ENCODE measurements around the gene ONECUT3. TPM values are rescaled to one million over a fixed set of nuclear protein-coding genes. Genes with fewer than 3 reads are reported as not detected.

ONECUT3 gene
- total RNA-seq, 1 donor, result not detected

DNA sequence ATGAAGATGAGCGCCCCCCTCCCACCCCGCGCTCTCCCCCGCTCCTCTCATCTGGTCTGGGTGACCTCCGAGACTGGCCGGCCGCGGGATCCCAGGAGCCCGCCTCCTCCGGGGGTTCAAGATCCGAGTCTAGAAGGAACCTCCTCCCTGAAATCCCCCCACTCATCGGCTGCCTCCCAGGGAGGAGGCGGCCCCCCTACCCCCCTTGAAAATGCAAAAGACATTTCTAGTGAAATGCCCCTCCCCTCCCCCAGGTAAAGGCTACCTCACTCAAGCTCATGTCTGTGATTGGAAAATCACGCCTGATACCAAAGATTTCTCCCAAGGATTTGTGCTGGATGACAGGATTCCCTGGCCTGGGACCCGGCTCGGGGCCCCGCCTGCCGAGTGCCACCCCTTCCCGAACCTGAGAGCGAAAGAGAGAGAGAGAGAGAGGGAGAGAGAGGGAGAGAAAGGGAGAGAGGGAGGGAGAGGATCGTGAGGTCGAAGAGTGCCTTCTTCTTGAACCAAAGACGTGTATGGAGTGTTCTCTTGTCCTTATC is 23.4 kb downstream of the ONECUT3 start:
- no peaks in the 10 kb centered on the region for H3K4me1 ChIP-seq (ENCODE audit: insufficient read depth, low read length)

DNA sequence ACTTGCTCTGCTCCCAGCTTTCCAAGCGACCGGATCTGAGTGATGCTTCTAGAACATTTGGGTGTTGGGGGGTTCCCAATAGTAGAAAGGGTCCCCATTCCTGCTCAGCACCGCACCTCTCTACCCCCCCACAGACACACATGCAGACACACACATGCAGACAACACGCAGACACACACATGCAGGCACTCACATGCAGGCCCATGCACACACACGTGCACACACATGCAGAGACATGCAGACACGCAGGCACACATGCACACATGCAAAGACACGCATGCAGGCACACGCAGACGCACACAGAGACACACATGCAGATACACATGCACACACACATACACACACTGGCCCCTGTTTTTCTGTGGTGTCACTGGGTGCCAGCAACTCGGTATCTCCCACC is 23.8 kb downstream of the ONECUT3 start:
- H3K79me2 ChIP-seq (ENCODE audit: insufficient read depth, low read length), result no peaks in the 10 kb centered on the region
- TF ChIP-seq, protein P1, sequence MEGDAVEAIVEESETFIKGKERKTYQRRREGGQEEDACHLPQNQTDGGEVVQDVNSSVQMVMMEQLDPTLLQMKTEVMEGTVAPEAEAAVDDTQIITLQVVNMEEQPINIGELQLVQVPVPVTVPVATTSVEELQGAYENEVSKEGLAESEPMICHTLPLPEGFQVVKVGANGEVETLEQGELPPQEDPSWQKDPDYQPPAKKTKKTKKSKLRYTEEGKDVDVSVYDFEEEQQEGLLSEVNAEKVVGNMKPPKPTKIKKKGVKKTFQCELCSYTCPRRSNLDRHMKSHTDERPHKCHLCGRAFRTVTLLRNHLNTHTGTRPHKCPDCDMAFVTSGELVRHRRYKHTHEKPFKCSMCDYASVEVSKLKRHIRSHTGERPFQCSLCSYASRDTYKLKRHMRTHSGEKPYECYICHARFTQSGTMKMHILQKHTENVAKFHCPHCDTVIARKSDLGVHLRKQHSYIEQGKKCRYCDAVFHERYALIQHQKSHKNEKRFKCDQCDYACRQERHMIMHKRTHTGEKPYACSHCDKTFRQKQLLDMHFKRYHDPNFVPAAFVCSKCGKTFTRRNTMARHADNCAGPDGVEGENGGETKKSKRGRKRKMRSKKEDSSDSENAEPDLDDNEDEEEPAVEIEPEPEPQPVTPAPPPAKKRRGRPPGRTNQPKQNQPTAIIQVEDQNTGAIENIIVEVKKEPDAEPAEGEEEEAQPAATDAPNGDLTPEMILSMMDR (IDR thresholded peaks at IDR 0.05; ENCODE audit: extremely low read depth, low read depth, low read length), result no peak
- H3K36me3 ChIP-seq (ENCODE audit: insufficient read depth, low read length), result no peaks in the 10 kb centered on the region
- no peak overlapping the region for H3K4me2 ChIP-seq (ENCODE audit: insufficient read depth, low read length)
- no peak for DNase-seq (ENCODE audit: insufficient read length, low spot score, missing footprints)
- peaks cover 4% of the 10 kb centered on the region for H3K9me3 ChIP-seq (ENCODE audit: low read depth, low read length)
- H3K27ac ChIP-seq (ENCODE audit: low read depth, low read length), result no peak overlapping the region
- no peaks in the 10 kb centered on the region for H4K20me1 ChIP-seq (ENCODE audit: insufficient read depth, low read length)
- no peak overlapping the region for H3K4me3 ChIP-seq (ENCODE audit: insufficient read depth, low read length)
- H2AFZ ChIP-seq (ENCODE audit: low read length), result no peak overlapping the region
- no peaks in the 10 kb centered on the region for H3K4me1 ChIP-seq (ENCODE audit: insufficient read depth, low read length)
- H3K27me3 ChIP-seq (ENCODE audit: insufficient read depth, low read length), result peaks cover 71% of the 10 kb centered on the region

More for the DNA sequence above, 23.4 kb downstream of the ONECUT3 start:
- Histone ChIP-seq H4K20me1 (ENCODE audit: insufficient read depth, low read length) (no peaks in the 10 kb centered on the region), H3K36me3 (ENCODE audit: insufficient read depth, low read length) (no peaks in the 10 kb centered on the region), H2AFZ (ENCODE audit: low read length) (no peak overlapping the region), H3K79me2 (ENCODE audit: insufficient read depth, low read length) (no peaks in the 10 kb centered on the region), H3K27ac (ENCODE audit: low read depth, low read length) (no peak overlapping the region), H3K4me2 (ENCODE audit: insufficient read depth, low read length) (no peak overlapping the region), H3K4me3 (ENCODE audit: insufficient read depth, low read length) (no peak overlapping the region), H3K9me3 (ENCODE audit: low read depth, low read length) (no peaks in the 10 kb centered on the region), H3K27me3 (ENCODE audit: insufficient read depth, low read length) (peaks cover 71% of the 10 kb centered on the region)
- TF ChIP-seq, protein P1 (IDR thresholded peaks at IDR 0.05; ENCODE audit: extremely low read depth, low read depth, low read length), result no peak
- no peak for DNase-seq (ENCODE audit: insufficient read length, low spot score, missing footprints)

- DNase-seq (ENCODE audit: insufficient read length, low spot score, missing footprints), result no peak
- Histone ChIP-seq H3K79me2 (ENCODE audit: insufficient read depth, low read length) (no peaks in the 10 kb centered on the region), H4K20me1 (ENCODE audit: insufficient read depth, low read length) (no peaks in the 10 kb centered on the region), H3K36me3 (ENCODE audit: insufficient read depth, low read length) (no peaks in the 10 kb centered on the region), H3K4me2 (ENCODE audit: insufficient read depth, low read length) (no peak overlapping the region), H2AFZ (ENCODE audit: low read length) (no peak overlapping the region), H3K9me3 (ENCODE audit: low read depth, low read length) (peaks cover 4% of the 10 kb centered on the region), H3K27me3 (ENCODE audit: insufficient read depth, low read length) (peaks cover 58% of the 10 kb centered on the region), H3K27ac (ENCODE audit: low read depth, low read length) (no peak overlapping the region), H3K4me1 (ENCODE audit: insufficient read depth, low read length) (no peaks in the 10 kb centered on the region), H3K4me3 (ENCODE audit: insufficient read depth, low read length) (no peak overlapping the region)
- TF ChIP-seq, protein P1 (IDR thresholded peaks at IDR 0.05; ENCODE audit: extremely low read depth, low read depth, low read length), result no peak
Measured at GRCh38 chr19:1779574-1779973, 26.3 kb downstream of the ONECUT3 start.

GRCh38 chr19:1780272-1780958 is 27.1 kb downstream of the ONECUT3 start:
- TF ChIP-seq, protein P1 (IDR thresholded peaks at IDR 0.05; ENCODE audit: extremely low read depth, low read depth, low read length), result peak; percentile 34
- Histone ChIP-seq H3K4me2 (ENCODE audit: insufficient read depth, low read length) (no peak overlapping the region), H3K4me1 (ENCODE audit: insufficient read depth, low read length) (no peaks in the 10 kb centered on the region), H3K36me3 (ENCODE audit: insufficient read depth, low read length) (no peaks in the 10 kb centered on the region), H2AFZ (ENCODE audit: low read length) (no peak overlapping the region), H3K9me3 (ENCODE audit: low read depth, low read length) (peaks cover 4% of the 10 kb centered on the region), H3K79me2 (ENCODE audit: insufficient read depth, low read length) (no peaks in the 10 kb centered on the region), H4K20me1 (ENCODE audit: insufficient read depth, low read length) (no peaks in the 10 kb centered on the region), H3K27ac (ENCODE audit: low read depth, low read length) (no peak overlapping the region), H3K4me3 (ENCODE audit: insufficient read depth, low read length) (no peak overlapping the region), H3K27me3 (ENCODE audit: insufficient read depth, low read length) (peaks cover 50% of the 10 kb centered on the region)
- peak; percentile 95 for DNase-seq (ENCODE audit: insufficient read length, low spot score, missing footprints)

Data from osteoblast (primary cell).